HCEC 1CT (cell line): ENCODE results near the gene ODAD4.
"Not testable (repeated sequence)": the region's sequence is repeated elsewhere in the genome, so short reads cannot be mapped to it uniquely, and the experiment has no call there.

ENCODE experiments used
- DNase-seq: peaks from one replicate; pipeline ENCODE4 v3.0.0-alpha.2; 2017

ODAD4 gene

GRCh38 chr17:41914358-41914766, 16.1 kb upstream of the ODAD4 start:
- no peak for DNase-seq

- DNase-seq = no peak
Observed at GRCh38 chr17:41915020-41915419, 15.4 kb upstream of the ODAD4 start.

GRCh38 chr17:41915566-41915965, 14.9 kb upstream of the ODAD4 start:
- DNase-seq = no peak

- DNase-seq = peak; percentile 26
Observed at GRCh38 chr17:41917192-41917591, 13.2 kb upstream of the ODAD4 start.

- DNase-seq = no peak
Observed at GRCh38 chr17:41917679-41918313, 12.6 kb upstream of the ODAD4 start.

GRCh38 chr17:41918314-41919164, 11.9 kb upstream of the ODAD4 start, which contains the start of gene ACLY:
ACLY (minus strand) TSS chr17:41918951; CDS start chr17:41913873, 5,078 bp downstream.
- DNase-seq = peak; percentile 98

- no peak for DNase-seq
Observed at GRCh38 chr17:41919165-41919817, 11.1 kb upstream of the ODAD4 start.

- peak; percentile 55 for DNase-seq
Observed at GRCh38 chr17:41919840-41920579, 10.4 kb upstream of the ODAD4 start.

- DNase-seq = no peak
Observed at GRCh38 chr17:41920580-41920955, 9.8 kb upstream of the ODAD4 start.

- DNase-seq = no peak
Observed at GRCh38 chr17:41925991-41926590, 4.3 kb upstream of the ODAD4 start.

GRCh38 chr17:41928693-41929251, 1.6 kb upstream of the ODAD4 start:
- DNase-seq = no peak

GRCh38 chr17:41930833-41931156, 378 bp downstream of the ODAD4 start:
- not testable (repeated sequence) for DNase-seq

GRCh38 chr17:41931715-41932114, 1.3 kb downstream of the ODAD4 start:
- not testable (repeated sequence) for DNase-seq

- DNase-seq = no peak
Observed at GRCh38 chr17:41932816-41933389, 2.5 kb downstream of the ODAD4 start.

- DNase-seq = no peak
Observed at GRCh38 chr17:41935641-41936040, 5.2 kb downstream of the ODAD4 start.

GRCh38 chr17:41937970-41938954, 7.8 kb downstream of the ODAD4 start:
- DNase-seq = no peak

GRCh38 chr17:41939044-41939692, 8.8 kb downstream of the ODAD4 start:
- DNase-seq = no peak

GRCh38 chr17:41939693-41940090, 9.3 kb downstream of the ODAD4 start:
- DNase-seq = no peak

- no peak for DNase-seq
Observed at GRCh38 chr17:41941168-41941567, 10.8 kb downstream of the ODAD4 start.
